ENCODE results near the gene MED7.
"Not testable (repeated sequence)": the region's sequence is repeated elsewhere in the genome, so short reads cannot be mapped to it uniquely, and the experiment has no call there.

The MED7 gene

DNA sequence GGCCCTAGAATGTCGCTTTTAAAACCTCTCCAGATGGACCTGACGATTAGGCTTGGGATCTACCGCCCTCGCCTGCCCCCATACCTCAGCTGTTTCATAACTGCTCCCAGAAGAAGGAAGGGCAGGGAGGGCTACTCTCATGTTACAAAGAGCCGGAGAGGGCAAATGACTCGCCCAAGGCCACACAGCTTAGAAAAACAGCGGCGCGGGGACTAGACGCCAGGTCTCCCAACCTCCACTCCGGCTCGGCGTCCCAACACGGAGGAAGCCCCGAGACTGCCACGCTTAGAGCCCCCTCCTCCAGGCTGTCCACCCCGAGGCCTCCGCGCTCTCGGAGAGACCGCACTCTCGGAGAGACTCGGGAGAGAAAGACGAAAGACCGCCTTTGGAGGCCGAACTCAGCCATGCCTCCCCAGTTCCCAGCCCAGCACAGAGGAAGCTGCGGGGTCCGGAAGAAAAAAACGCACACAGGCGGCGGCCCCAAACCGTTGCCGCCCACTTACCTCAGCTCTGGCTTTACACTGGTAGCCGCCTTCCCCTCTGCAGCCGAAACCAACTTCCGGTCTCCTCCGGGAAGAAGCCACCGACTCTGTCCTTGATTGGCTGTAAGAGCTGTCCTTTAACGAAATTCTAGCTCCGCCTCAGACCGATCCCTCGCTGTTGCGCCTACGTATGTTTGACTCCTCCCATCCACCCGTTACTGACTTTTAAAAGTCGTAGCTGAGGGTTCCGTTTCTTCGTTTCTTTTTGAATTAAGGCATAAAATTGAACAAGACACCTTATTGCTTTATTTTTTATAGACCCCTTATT lies at the start of gene MED7:
TSS of gene MED7 (minus strand) at position 549 of the 810 bp plus-strand sequence. CDS start 3,434 bp downstream, outside the sequence.
- in situ Hi-C loops (cut with MboI; ENCODE audit: low sequenced_read_pairs, unreplicated experiment) = loop anchor here (10.0 to 25.0 kb wide), 2 partner anchors 102 to 1205 kb away; no protein-coding TSS in a partner anchor
- peak; percentile 97 for DNase-seq (ENCODE audit: low spot score)
- TF ChIP-seq, protein P1, sequence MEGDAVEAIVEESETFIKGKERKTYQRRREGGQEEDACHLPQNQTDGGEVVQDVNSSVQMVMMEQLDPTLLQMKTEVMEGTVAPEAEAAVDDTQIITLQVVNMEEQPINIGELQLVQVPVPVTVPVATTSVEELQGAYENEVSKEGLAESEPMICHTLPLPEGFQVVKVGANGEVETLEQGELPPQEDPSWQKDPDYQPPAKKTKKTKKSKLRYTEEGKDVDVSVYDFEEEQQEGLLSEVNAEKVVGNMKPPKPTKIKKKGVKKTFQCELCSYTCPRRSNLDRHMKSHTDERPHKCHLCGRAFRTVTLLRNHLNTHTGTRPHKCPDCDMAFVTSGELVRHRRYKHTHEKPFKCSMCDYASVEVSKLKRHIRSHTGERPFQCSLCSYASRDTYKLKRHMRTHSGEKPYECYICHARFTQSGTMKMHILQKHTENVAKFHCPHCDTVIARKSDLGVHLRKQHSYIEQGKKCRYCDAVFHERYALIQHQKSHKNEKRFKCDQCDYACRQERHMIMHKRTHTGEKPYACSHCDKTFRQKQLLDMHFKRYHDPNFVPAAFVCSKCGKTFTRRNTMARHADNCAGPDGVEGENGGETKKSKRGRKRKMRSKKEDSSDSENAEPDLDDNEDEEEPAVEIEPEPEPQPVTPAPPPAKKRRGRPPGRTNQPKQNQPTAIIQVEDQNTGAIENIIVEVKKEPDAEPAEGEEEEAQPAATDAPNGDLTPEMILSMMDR (IDR thresholded peaks at IDR 0.05; ENCODE audit: borderline replicate concordance, control extremely low read depth, extremely low read depth, insufficient read depth, missing control alignments) = no peak

- no peak for DNase-seq (ENCODE audit: low spot score)
- TF ChIP-seq, protein P1 (IDR thresholded peaks at IDR 0.05; ENCODE audit: borderline replicate concordance, control extremely low read depth, extremely low read depth, insufficient read depth, missing control alignments) = no peak
- in situ Hi-C loops (cut with MboI; ENCODE audit: low sequenced_read_pairs, unreplicated experiment) = no loop called here
Measured at GRCh38 chr5:157189223-157189622, 46.6 kb upstream of the MED7 start.

DNA sequence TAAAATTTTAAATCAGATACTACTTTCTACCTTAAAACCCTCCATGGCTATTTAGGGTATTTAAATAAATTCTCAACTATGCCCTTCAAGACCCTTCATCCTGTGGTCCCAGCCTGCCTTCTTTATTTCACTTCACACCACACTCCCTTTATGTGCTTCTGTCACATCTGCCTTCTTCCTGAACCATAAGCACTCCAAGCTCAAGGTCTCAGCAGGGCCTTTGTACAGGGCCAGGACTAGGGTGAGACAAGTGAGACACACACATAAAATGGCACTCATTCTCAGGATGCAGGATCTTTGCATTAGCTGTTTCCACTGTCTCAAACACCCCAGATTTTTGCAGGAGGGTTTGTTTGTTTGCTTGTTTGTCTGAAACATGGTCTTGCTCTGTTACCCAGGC lies 45.6 kb upstream of the MED7 start:
- no peak for DNase-seq (ENCODE audit: low spot score)
- in situ Hi-C loops (cut with MboI; ENCODE audit: low sequenced_read_pairs, unreplicated experiment) = no loop called here
- TF ChIP-seq, protein P1 (IDR thresholded peaks at IDR 0.05; ENCODE audit: borderline replicate concordance, control extremely low read depth, extremely low read depth, insufficient read depth, missing control alignments) = no peak

- in situ Hi-C loops (cut with MboI; ENCODE audit: low sequenced_read_pairs, unreplicated experiment) = no loop called here
- TF ChIP-seq, protein P1 (IDR thresholded peaks at IDR 0.05; ENCODE audit: borderline replicate concordance, control extremely low read depth, extremely low read depth, insufficient read depth, missing control alignments) = no peak
- DNase-seq (ENCODE audit: low spot score) = no peak
Measured at GRCh38 chr5:157187046-157187754, 44.5 kb upstream of the MED7 start.

DNA sequence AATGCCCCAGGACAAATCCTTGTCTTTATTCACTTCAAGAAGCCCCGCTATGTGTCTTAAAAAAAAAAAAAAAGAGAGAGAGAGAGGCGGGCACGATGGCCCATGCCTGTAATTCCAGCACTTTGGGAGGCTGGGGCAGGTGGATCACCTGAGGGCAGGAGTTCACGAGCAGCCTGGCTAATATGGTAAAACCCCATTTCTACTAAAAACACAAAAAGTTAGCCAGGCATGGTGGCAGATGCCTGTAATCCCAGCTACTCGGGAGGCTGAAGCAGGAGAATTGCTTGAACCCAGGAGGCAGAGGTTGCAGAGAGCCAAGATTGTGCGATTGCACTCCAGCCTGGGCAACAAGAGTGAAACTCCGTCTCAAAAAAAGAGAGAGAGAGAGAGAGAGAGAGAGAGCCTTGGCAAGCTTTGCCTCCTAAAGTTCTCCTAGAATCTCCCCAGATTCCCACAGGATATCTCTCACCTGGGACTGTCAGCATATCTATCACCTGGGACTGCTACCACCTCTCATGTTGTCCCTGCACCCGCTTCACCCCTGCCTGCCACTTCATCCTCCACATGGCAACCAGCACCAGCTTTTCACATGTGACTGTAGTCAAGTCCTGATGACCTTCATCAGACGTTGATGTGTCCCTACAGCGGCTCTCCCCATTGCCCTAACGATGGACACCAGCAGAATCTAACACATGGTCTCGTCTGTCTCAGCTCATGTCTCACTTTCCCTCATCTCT lies 43.8 kb upstream of the MED7 start:
- DNase-seq (ENCODE audit: low spot score) = no peak

DNA sequence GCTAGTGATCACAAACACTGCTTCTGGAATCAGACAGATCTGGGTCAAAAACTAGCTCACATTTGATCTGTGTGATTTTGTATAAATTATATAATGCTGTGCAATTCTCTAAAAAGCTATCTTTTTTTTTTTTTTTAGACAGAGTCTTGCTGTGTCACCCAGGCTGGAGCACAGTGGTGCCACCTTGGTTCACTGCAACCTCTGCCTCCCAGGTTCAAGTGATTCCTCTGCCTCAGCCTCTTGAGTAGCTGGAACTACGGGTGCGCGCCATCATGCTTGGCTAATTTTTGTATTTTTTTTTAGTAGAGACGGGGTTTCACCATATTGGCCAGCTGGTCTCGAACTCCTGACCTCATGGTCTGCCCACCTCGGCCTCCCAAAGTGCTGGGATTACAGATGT lies 42.5 kb upstream of the MED7 start:
- DNase-seq (ENCODE audit: low spot score); in situ Hi-C loops (cut with MboI; ENCODE audit: low sequenced_read_pairs, unreplicated experiment): not testable (repeated sequence)

More for the DNA sequence above, 43.8 kb upstream of the MED7 start:
- in situ Hi-C loops (cut with MboI; ENCODE audit: low sequenced_read_pairs, unreplicated experiment) = no loop called here
- TF ChIP-seq, protein P1 (IDR thresholded peaks at IDR 0.05; ENCODE audit: borderline replicate concordance, control extremely low read depth, extremely low read depth, insufficient read depth, missing control alignments) = no peak
